Naive thymus-derived CD4-positive, alpha-beta T cell (primary cell): ENCODE measurements around the gene RIMS3. TPM values are rescaled to one million over a fixed set of nuclear protein-coding genes. Genes with fewer than 3 reads are reported as not detected.

Experiments
- ATAC-seq: fragments of 150-1000 bp; cut with Tn5 transposase; 2 replicates; pipeline ENCODE4 v1.10.0; 2021; ENCODE audit warnings: mild to moderate bottlenecking, moderate library complexity
- CTCF ChIA-PET: fragments of 350-600 bp; sonication (Branson Sonifier 250); formaldehyde crosslinking; loops from one replicate; lab custom pipeline; 2021; ENCODE audit warnings: antibody characterized with exemption; lab: Charles Lee
- POLR2A ChIA-PET: fragments of 350-600 bp; sonication (Branson Sonifier 250); formaldehyde crosslinking; loops from one replicate; lab custom pipeline; 2021; ENCODE audit warnings: antibody characterized with exemption, inconsistent platforms; lab: Charles Lee
- DNase-seq, 9 donors: peaks; one replicate each; pipeline versions ENCODE4 v3.0.0 to v3.0.0-alpha.2; 2020 to 2022; ENCODE audit warnings: mixed read lengths in 1 of 9
- H3K27ac ChIP-seq: one replicate; pipeline ENCODE4 v1.7.0; 2013; ENCODE audit warnings: mild to moderate bottlenecking, low read depth, low read length, moderate library complexity
- H3K27me3 ChIP-seq, 2 donors: one replicate each; pipeline ENCODE4 v1.7.0; 2013; ENCODE audit warnings: low read length in 2 of 2, mild to moderate bottlenecking in 2 of 2, moderate library complexity in 2 of 2; ENCODE audit not compliant: control insufficient read depth in 2 of 2, insufficient read depth in 2 of 2
- H3K36me3 ChIP-seq, 3 experiments: 1 replicate in 2 of 3; 2 replicates in 1 of 3; pipeline ENCODE4 v1.7.0; 2013; ENCODE audit warnings: low read length in 3 of 3, mild to moderate bottlenecking in 3 of 3, moderate library complexity in 1 of 3; ENCODE audit not compliant: insufficient read depth in 3 of 3, control insufficient read depth in 2 of 3
- H3K4me1 ChIP-seq, 2 donors: one replicate each; pipeline ENCODE4 v1.7.0; 2013; ENCODE audit warnings: low read length in 2 of 2, mild to moderate bottlenecking in 2 of 2, moderate library complexity in 1 of 2; ENCODE audit not compliant: control insufficient read depth in 2 of 2, insufficient read depth in 2 of 2
- H3K4me3 ChIP-seq: 2 replicates; pipeline ENCODE4 v1.7.0; 2013; ENCODE audit warnings: mild to moderate bottlenecking, low read length
- H3K9me3 ChIP-seq, 3 experiments: 1 replicate in 2 of 3; 2 replicates in 1 of 3; pipeline ENCODE4 v1.7.0; 2013; ENCODE audit warnings: low read length in 3 of 3; ENCODE audit not compliant: control insufficient read depth in 2 of 3
- H3K27ac Mint-ChIP-seq, 9 donors: one replicate each; pipeline ENCODE4 v1.8.0; 2020 to 2022; ENCODE audit warnings: mixed read lengths in 9 of 9, mild to moderate bottlenecking in 8 of 9, moderate library complexity in 5 of 9, inconsistent platforms in 2 of 9
- H3K27me3 Mint-ChIP-seq, 5 donors: one replicate each; pipeline ENCODE4 v1.8.0; 2021 to 2022; ENCODE audit warnings: mixed read lengths in 5 of 5, mild to moderate bottlenecking in 1 of 5
- H3K36me3 Mint-ChIP-seq, 5 donors: one replicate each; pipeline ENCODE4 v1.8.0; 2020 to 2022; ENCODE audit warnings: mixed read lengths in 5 of 5, mild to moderate bottlenecking in 3 of 5, inconsistent platforms in 1 of 5
- H3K4me1 Mint-ChIP-seq, 7 donors: one replicate each; pipeline ENCODE4 v1.8.0; 2020 to 2022; ENCODE audit warnings: mixed read lengths in 7 of 7, mild to moderate bottlenecking in 3 of 7, inconsistent platforms in 1 of 7
- H3K4me3 Mint-ChIP-seq, 10 donors: one replicate each; pipeline ENCODE4 v1.8.0; 2020 to 2022; ENCODE audit warnings: mild to moderate bottlenecking in 10 of 10, mixed read lengths in 10 of 10, moderate library complexity in 6 of 10, inconsistent platforms in 2 of 10
- H3K9me3 Mint-ChIP-seq, 11 donors: one replicate each; pipeline ENCODE4 v1.8.0; 2020 to 2022; ENCODE audit warnings: mixed read lengths in 11 of 11, mild to moderate bottlenecking in 4 of 11, inconsistent platforms in 1 of 11, moderate library complexity in 1 of 11
- intact Hi-C, 2 donors: fragments of 100-400 bp; cut with micrococcal nuclease; formaldehyde crosslinking; loops; one replicate each; pipeline ENCODE4 v1.15.1; 2023
- polyA plus RNA-seq, 2 donors: library from polyadenylated mRNA; unstranded; fragments of 300-500 nt; fragmentation: Illumina TruSeq; gene quantifications; one replicate each; pipeline ENCODE4 v1.2.3, GENCODE V29; 2021
- total RNA-seq, 6 experiments: library from RNA in 5 of 6; stranded (reverse) in 5 of 6; gene quantifications; 1 replicate in 5 of 6; 2 replicates in 1 of 6; pipeline ENCODE4 v1.2.3 and lab custom pipeline; 2021 to 2026

The RIMS3 gene
- total and polyA plus RNA-seq, 7 experiments from 2014 or later, result 1.1 to 4.3 (median 2.2) TPM

DNA sequence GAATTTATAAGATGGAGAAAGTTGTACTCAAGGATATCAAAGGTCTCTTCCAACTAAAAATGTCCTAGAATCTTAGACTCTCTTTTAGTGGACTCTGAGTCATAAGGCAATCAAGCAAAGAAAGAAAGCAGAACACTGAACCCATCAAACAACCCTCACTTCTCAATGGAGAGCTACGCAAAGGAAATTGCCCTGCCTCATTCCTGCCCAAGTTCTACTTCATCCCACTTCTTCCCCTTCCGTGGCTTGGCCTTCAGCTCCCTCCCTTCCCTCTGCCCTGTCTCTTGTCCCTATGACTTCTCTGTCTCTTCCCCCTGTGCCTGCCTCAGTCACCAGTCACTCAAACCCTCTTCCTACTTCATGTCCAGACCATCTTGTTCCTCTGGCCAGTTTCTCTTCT is 58.5 kb downstream of the RIMS3 start:
- ChIA-PET POLR2A (interaction anchor here (0.5 to 0.6 kb wide), 2 partner anchors 104 to 170 kb away, joined by 4 read pairs; no protein-coding TSS in a partner anchor), CTCF (no interaction called here)
- no peak overlapping the region for H3K4me3 Mint-ChIP-seq
- no peaks in the 10 kb centered on the region for H3K36me3 Mint-ChIP-seq
- peaks cover 0 to 5% (median 4%) of the 10 kb centered on the region in 5 donors for H3K27me3 Mint-ChIP-seq
- peak overlapping the region in 1 of 9 donors; percentile 9 for H3K27ac Mint-ChIP-seq
- ATAC-seq (no peak), DNase-seq (no peak)
- H3K9me3 Mint-ChIP-seq, result no peaks in the 10 kb centered on the region
- H3K9me3 ChIP-seq, result no peaks in the 10 kb centered on the region
- H3K27ac ChIP-seq, result no peak overlapping the region
- peaks cover 0 to 3% of the 10 kb centered on the region in 2 donors for H3K27me3 ChIP-seq
- no peaks in the 10 kb centered on the region for H3K36me3 ChIP-seq
- no peaks in the 10 kb centered on the region for H3K4me1 ChIP-seq
- no peak overlapping the region for H3K4me3 ChIP-seq
- no peaks in the 10 kb centered on the region for H3K4me1 Mint-ChIP-seq
- intact Hi-C loops, result no loop called here

DNA sequence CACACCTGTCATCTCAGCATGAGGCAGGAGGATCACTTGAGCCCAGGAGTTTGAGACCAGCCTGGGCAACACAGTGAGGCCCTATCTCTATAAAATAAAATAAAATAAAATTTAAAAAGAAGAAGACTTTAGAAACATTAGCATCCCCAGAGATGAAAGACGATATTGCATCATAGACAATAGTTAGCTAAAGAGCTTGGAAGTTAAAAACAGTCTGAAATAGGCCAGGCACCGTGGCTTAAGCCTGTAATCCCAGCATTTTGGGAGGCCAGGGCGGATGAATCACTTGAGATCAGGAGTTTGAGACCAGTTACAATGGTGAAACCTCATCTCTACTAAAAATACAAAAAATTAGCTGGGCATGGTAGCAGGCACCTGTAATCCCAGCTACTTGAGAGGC is 59.3 kb downstream of the RIMS3 start:
- intact Hi-C loops, result no loop called here
- Histone ChIP-seq H3K36me3 (no peaks in the 10 kb centered on the region), H3K4me3 (no peak overlapping the region), H3K9me3 (no peaks in the 10 kb centered on the region), H3K4me1 (no peaks in the 10 kb centered on the region), H3K27me3 (peaks cover 0 to 3% of the 10 kb centered on the region in 2 donors), H3K27ac (no peak overlapping the region)
- DNase-seq (no peak), ATAC-seq (no peak)
- POLR2A ChIA-PET, result interaction anchor here (0.6 kb wide), 1 partner anchor 171 kb away, joined by 4 read pairs; no protein-coding TSS in a partner anchor
- no peak overlapping the region for H3K27ac Mint-ChIP-seq
- H3K4me1 Mint-ChIP-seq, result no peaks in the 10 kb centered on the region
- no peaks in the 10 kb centered on the region for H3K9me3 Mint-ChIP-seq
- CTCF ChIA-PET, result no interaction called here
- no peaks in the 10 kb centered on the region for H3K36me3 Mint-ChIP-seq
- H3K4me3 Mint-ChIP-seq, result no peak overlapping the region
- H3K27me3 Mint-ChIP-seq, result peaks cover 0 to 9% (median 5%) of the 10 kb centered on the region in 5 donors

- peaks cover 0 to 3% of the 10 kb centered on the region in 2 donors for H3K27me3 ChIP-seq
- H3K36me3 Mint-ChIP-seq, result no peaks in the 10 kb centered on the region
- peaks cover 0 to 24% (median 5%) of the 10 kb centered on the region in 5 donors for H3K27me3 Mint-ChIP-seq
- no peak overlapping the region for H3K27ac Mint-ChIP-seq
- ATAC-seq (no peak), DNase-seq (no peak)
- no peaks in the 10 kb centered on the region for H3K36me3 ChIP-seq
- no peak overlapping the region for H3K4me3 ChIP-seq
- ChIA-PET CTCF (no interaction called here), POLR2A (no interaction called here)
- no peaks in the 10 kb centered on the region for H3K4me1 ChIP-seq
- H3K9me3 ChIP-seq, result no peaks in the 10 kb centered on the region
- intact Hi-C loops, result no loop called here
- H3K4me3 Mint-ChIP-seq, result no peak overlapping the region
- H3K27ac ChIP-seq, result no peak overlapping the region
- H3K9me3 Mint-ChIP-seq, result peaks cover 0 to 2% (median 0%) of the 10 kb centered on the region in 11 donors
- H3K4me1 Mint-ChIP-seq, result peaks cover 0 to 2% (median 0%) of the 10 kb centered on the region in 7 donors
These were observed 65.6 kb downstream of the RIMS3 start for GRCh38 chr1:40599926-40600325.

DNA sequence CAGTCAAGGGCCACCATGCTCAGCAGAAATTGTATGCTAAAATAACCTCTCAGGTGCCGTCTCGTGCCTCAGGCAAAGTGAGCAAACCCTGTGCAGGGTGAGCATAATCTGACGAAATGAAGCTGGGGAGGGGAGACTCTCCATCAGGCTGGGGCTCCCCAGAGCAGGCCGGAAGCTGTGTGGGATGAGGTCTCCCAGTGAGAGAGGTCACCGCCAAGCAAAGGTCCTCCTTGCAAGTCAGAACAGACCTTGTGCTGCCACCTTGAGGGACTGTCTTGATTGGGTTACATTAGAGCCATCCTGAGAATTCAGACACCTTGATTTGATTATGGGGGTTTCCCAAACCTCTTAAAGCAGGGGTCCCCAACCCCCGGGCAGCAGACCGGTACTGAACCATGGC is 69.9 kb downstream of the RIMS3 start:
- no peak overlapping the region for H3K27ac Mint-ChIP-seq
- no peaks in the 10 kb centered on the region for H3K9me3 ChIP-seq

GRCh38 chr1:40594187-40594531 is 71.3 kb downstream of the RIMS3 start:
- no peaks in the 10 kb centered on the region for H3K9me3 ChIP-seq
- H3K27ac Mint-ChIP-seq, result no peak overlapping the region
- no peak overlapping the region for H3K4me3 Mint-ChIP-seq
- H3K27ac ChIP-seq, result no peak overlapping the region
- H3K36me3 ChIP-seq, result no peaks in the 10 kb centered on the region
- peaks cover 0 to 16% (median 7%) of the 10 kb centered on the region in 7 donors for H3K4me1 Mint-ChIP-seq
- DNase-seq, result no peak
- CTCF ChIA-PET, result no interaction called here
- H3K4me1 ChIP-seq, result no peaks in the 10 kb centered on the region
- ATAC-seq, result no peak
- POLR2A ChIA-PET, result no interaction called here
- H3K4me3 ChIP-seq, result no peak overlapping the region
- intact Hi-C loops, result no loop called here
- no peaks in the 10 kb centered on the region for H3K27me3 ChIP-seq
- H3K27me3 Mint-ChIP-seq, result peaks cover 0 to 14% (median 4%) of the 10 kb centered on the region in 5 donors
- H3K36me3 Mint-ChIP-seq, result no peaks in the 10 kb centered on the region
- H3K9me3 Mint-ChIP-seq, result no peaks in the 10 kb centered on the region

More for the DNA sequence above, 69.9 kb downstream of the RIMS3 start:
- Mint-ChIP-seq H3K4me1 (peaks cover 0 to 16% (median 7%) of the 10 kb centered on the region in 7 donors), H3K27me3 (peaks cover 0 to 19% (median 3%) of the 10 kb centered on the region in 5 donors), H3K4me3 (no peak overlapping the region), H3K9me3 (peaks cover 0 to 2% (median 0%) of the 10 kb centered on the region in 11 donors), H3K36me3 (no peaks in the 10 kb centered on the region)
- H3K27me3 ChIP-seq, result no peaks in the 10 kb centered on the region
- ChIA-PET POLR2A (no interaction called here), CTCF (interaction anchor here (0.7 kb wide), 1 partner anchor 518 kb away, joined by 6 read pairs; no protein-coding TSS in a partner anchor)
- H3K4me1 ChIP-seq, result no peaks in the 10 kb centered on the region
- intact Hi-C loops, result no loop called here
- no peak overlapping the region for H3K27ac ChIP-seq
- H3K36me3 ChIP-seq, result no peaks in the 10 kb centered on the region
- H3K4me3 ChIP-seq, result no peak overlapping the region
- DNase-seq (no peak), ATAC-seq (no peak)

- H3K9me3 ChIP-seq, result no peaks in the 10 kb centered on the region
- Mint-ChIP-seq H3K4me3 (no peak overlapping the region), H3K4me1 (peaks cover 0 to 16% (median 7%) of the 10 kb centered on the region in 7 donors), H3K36me3 (no peaks in the 10 kb centered on the region), H3K27me3 (peaks cover 0 to 11% (median 4%) of the 10 kb centered on the region in 5 donors), H3K9me3 (no peaks in the 10 kb centered on the region), H3K27ac (no peak overlapping the region)
- H3K4me1 ChIP-seq, result no peaks in the 10 kb centered on the region
- ATAC-seq, result no peak
- intact Hi-C loops, result no loop called here
- H3K4me3 ChIP-seq, result no peak overlapping the region
- H3K27me3 ChIP-seq, result no peaks in the 10 kb centered on the region
- DNase-seq, result no peak
- no peak overlapping the region for H3K27ac ChIP-seq
- ChIA-PET POLR2A (no interaction called here), CTCF (no interaction called here)
- no peaks in the 10 kb centered on the region for H3K36me3 ChIP-seq
These were observed 71.9 kb downstream of the RIMS3 start for GRCh38 chr1:40593449-40594186.
